Measurements from ENCODE around the gene DUSP7.

DNA sequence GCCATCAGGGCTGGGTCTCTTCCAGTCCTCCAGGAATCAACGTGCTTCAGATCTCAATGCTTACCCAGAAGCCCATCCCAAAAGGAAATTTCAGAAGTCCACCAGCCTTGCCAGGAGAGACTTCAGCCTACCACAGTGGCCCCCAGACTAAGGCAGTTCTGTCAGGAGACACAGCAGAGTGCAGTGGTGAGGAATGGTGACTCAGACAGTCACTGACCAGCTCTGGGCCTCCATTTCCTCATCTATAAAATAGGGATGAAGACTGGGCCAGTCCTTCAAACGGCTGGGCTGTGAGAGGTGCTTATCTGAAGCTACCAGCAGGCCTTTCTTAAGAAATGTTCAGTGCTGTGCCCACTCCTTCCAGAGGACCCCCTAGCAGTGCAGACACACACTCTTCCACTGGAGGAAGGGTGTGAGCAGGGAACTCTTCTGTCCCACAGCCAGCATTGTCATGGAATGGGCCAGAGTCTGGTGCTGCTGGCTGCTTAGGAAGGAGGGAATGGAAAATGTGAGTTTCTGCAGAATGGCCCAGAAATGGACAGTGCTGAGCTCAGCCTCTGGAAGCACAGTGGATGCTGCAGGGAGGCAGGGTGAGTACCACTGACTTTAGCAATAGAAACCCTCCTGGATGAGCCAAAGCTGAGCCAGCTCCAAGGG is 41.6 kb upstream of the DUSP7 start:
- TF ChIP-seq NFRKB (IDR thresholded peaks at IDR 0.05) (no peak), ARNT (IDR thresholded peaks at IDR 0.05) (no peak), FOXM1 (IDR thresholded peaks at IDR 0.05; ENCODE audit: borderline replicate concordance) (no peak), ELF4 (IDR thresholded peaks at IDR 0.05) (no peak), SP1 (IDR thresholded peaks at IDR 0.05) (no peak), FOXK2 (IDR thresholded peaks at IDR 0.05) (no peak), FOXA1 (IDR thresholded peaks at IDR 0.05) (no peak), HDGF (IDR thresholded peaks at IDR 0.05; ENCODE audit: borderline replicate concordance) (no peak)
- TF ChIP-seq, protein P1, sequence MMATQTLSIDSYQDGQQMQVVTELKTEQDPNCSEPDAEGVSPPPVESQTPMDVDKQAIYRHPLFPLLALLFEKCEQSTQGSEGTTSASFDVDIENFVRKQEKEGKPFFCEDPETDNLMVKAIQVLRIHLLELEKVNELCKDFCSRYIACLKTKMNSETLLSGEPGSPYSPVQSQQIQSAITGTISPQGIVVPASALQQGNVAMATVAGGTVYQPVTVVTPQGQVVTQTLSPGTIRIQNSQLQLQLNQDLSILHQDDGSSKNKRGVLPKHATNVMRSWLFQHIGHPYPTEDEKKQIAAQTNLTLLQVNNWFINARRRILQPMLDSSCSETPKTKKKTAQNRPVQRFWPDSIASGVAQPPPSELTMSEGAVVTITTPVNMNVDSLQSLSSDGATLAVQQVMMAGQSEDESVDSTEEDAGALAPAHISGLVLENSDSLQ (IDR thresholded peaks at IDR 0.05), result no peak
